ENCODE results near the gene ADAMTS8. TPM values are rescaled to one million over a fixed set of nuclear protein-coding genes. Genes with fewer than 3 reads are reported as not detected.

ADAMTS8 gene
- total RNA-seq, 1 donor: not detected

DNA sequence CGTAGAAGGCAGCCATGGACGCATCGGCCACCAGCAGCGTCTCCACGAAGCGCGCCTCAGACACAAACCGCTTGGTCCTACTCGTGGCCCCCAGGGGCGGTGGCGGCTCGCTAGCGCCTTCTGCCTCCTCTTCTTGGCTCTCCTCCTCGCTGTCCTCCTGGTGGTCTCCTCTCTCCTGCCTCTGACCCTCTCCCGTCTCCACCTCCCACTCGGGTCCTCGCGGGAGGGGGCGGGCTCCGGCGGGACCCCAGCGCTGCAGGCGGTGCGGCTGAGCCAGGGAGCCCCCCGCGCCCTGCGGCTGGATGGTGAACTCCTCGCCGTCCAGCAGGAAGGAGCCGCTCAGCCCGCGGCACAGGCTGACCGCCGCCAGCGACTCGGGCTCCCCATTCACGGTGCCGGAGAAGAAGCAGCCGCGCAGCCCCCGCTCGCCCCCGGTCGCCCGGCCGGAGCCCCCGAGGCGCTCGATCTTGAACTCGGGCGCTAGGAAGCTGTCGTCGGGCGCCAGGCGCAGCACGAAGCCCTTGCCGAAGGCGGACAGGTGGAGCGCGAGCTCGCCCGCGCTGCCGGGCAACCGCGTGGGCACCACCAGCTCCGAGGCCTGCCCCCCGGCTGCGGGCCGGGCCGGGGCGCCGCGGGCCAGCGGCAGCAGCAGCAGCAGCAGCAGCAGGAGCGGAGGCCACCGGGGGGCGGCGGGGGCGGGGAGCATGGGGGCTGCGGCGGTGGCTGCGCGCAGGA is 661 bp downstream of the ADAMTS8 start:
- H3K27me3 ChIP-seq (ENCODE audit: insufficient read depth, low read length): peaks cover 74% of the 10 kb centered on the region

DNA sequence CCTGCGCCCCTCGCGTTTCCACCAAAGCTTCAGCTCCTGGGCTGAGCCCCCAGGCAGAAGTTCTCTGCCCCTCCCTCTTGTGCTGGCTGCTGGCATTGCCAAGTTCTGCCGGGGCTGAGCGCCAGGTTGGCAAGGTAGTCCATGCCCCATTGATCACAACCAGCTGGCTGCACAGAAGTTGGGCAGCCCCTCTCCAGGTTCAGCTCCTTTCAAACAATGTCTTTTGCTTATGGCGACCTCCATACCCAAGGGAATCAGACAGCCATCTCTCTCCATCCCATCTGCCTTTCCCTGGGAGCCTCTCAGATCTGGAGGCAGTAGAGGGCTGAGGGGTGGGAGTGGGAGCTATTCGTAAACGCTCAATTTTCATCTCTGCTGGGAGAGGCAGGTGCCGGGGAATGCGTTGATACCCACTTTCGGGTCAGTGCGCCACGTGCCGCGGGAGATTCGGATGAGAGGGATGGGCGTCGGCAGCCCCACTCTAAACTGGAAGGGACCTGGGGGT is 1.5 kb downstream of the ADAMTS8 start:
- peaks cover 12% of the 10 kb centered on the region for H3K4me1 ChIP-seq (ENCODE audit: insufficient read depth, low read length)
- no peak overlapping the region for H2AFZ ChIP-seq (ENCODE audit: low read length)
- DNase-seq (ENCODE audit: insufficient read length, low spot score, missing footprints): peak; percentile 80
- peaks cover 80% of the 10 kb centered on the region for H3K27me3 ChIP-seq (ENCODE audit: insufficient read depth, low read length)
- H4K20me1 ChIP-seq (ENCODE audit: insufficient read depth, low read length): peaks cover 6% of the 10 kb centered on the region
- no peaks in the 10 kb centered on the region for H3K9me3 ChIP-seq (ENCODE audit: low read depth, low read length)
- H3K27ac ChIP-seq (ENCODE audit: low read depth, low read length): no peak overlapping the region
- no peak overlapping the region for H3K4me3 ChIP-seq (ENCODE audit: insufficient read depth, low read length)
- no peaks in the 10 kb centered on the region for H3K36me3 ChIP-seq (ENCODE audit: insufficient read depth, low read length)
- TF ChIP-seq, protein P1, sequence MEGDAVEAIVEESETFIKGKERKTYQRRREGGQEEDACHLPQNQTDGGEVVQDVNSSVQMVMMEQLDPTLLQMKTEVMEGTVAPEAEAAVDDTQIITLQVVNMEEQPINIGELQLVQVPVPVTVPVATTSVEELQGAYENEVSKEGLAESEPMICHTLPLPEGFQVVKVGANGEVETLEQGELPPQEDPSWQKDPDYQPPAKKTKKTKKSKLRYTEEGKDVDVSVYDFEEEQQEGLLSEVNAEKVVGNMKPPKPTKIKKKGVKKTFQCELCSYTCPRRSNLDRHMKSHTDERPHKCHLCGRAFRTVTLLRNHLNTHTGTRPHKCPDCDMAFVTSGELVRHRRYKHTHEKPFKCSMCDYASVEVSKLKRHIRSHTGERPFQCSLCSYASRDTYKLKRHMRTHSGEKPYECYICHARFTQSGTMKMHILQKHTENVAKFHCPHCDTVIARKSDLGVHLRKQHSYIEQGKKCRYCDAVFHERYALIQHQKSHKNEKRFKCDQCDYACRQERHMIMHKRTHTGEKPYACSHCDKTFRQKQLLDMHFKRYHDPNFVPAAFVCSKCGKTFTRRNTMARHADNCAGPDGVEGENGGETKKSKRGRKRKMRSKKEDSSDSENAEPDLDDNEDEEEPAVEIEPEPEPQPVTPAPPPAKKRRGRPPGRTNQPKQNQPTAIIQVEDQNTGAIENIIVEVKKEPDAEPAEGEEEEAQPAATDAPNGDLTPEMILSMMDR (IDR thresholded peaks at IDR 0.05; ENCODE audit: extremely low read depth, low read depth, low read length): no peak
- H3K79me2 ChIP-seq (ENCODE audit: insufficient read depth, low read length): no peaks in the 10 kb centered on the region
- H3K4me2 ChIP-seq (ENCODE audit: insufficient read depth, low read length): no peak overlapping the region

More for the DNA sequence above, 661 bp downstream of the ADAMTS8 start:
- Histone ChIP-seq H3K4me3 (ENCODE audit: insufficient read depth, low read length) (peak overlapping the region; percentile 30), H3K4me1 (ENCODE audit: insufficient read depth, low read length) (peaks cover 14% of the 10 kb centered on the region), H3K79me2 (ENCODE audit: insufficient read depth, low read length) (no peaks in the 10 kb centered on the region), H4K20me1 (ENCODE audit: insufficient read depth, low read length) (peaks cover 6% of the 10 kb centered on the region), H3K9me3 (ENCODE audit: low read depth, low read length) (no peaks in the 10 kb centered on the region), H2AFZ (ENCODE audit: low read length) (no peak overlapping the region), H3K27ac (ENCODE audit: low read depth, low read length) (no peak overlapping the region), H3K4me2 (ENCODE audit: insufficient read depth, low read length) (peak overlapping the region; percentile 72), H3K36me3 (ENCODE audit: insufficient read depth, low read length) (no peaks in the 10 kb centered on the region)
- TF ChIP-seq, protein P1 (IDR thresholded peaks at IDR 0.05; ENCODE audit: extremely low read depth, low read depth, low read length): no peak
- peak; percentile 84 for DNase-seq (ENCODE audit: insufficient read length, low spot score, missing footprints)

DNA sequence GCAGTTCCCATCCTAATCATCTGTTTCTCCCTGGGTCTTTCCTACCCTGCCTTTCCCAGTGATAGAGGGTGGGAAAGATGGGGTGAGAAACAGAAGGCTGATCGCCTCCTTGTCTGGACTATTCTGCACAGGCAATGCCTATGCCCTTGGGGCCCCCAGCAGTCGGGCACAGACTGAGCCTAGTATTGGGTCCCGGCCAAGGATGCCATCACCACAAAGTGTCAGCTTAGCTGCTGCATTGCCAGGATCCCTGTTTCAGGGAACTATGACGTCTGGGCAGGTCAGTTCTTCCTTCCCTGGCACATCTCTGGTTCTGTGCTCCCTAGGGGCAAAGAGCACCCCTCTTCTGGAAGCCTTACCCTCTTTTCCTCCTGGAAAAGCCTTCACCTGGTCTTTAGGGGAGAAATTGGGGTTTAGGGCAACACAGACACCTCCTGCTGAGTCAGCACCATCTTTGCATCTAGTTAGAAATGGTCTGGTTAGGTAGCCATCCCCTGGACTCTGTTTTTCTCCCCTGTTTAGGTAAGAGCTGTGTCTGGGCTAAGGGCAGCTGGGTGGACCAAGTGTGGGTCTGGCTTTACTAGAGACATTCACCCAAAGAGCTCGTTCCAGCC is 2.1 kb downstream of the ADAMTS8 start:
- peaks cover 85% of the 10 kb centered on the region for H3K27me3 ChIP-seq (ENCODE audit: insufficient read depth, low read length)
- peaks cover 6% of the 10 kb centered on the region for H4K20me1 ChIP-seq (ENCODE audit: insufficient read depth, low read length)
- no peaks in the 10 kb centered on the region for H3K9me3 ChIP-seq (ENCODE audit: low read depth, low read length)
- H2AFZ ChIP-seq (ENCODE audit: low read length): no peak overlapping the region
- no peak overlapping the region for H3K27ac ChIP-seq (ENCODE audit: low read depth, low read length)
- no peaks in the 10 kb centered on the region for H3K79me2 ChIP-seq (ENCODE audit: insufficient read depth, low read length)
- no peaks in the 10 kb centered on the region for H3K36me3 ChIP-seq (ENCODE audit: insufficient read depth, low read length)
- H3K4me2 ChIP-seq (ENCODE audit: insufficient read depth, low read length): no peak overlapping the region
- H3K4me1 ChIP-seq (ENCODE audit: insufficient read depth, low read length): peaks cover 6% of the 10 kb centered on the region
- no peak overlapping the region for H3K4me3 ChIP-seq (ENCODE audit: insufficient read depth, low read length)
- TF ChIP-seq, protein P1 (IDR thresholded peaks at IDR 0.05; ENCODE audit: extremely low read depth, low read depth, low read length): no peak
- DNase-seq (ENCODE audit: insufficient read length, low spot score, missing footprints): peak; percentile 79

DNA sequence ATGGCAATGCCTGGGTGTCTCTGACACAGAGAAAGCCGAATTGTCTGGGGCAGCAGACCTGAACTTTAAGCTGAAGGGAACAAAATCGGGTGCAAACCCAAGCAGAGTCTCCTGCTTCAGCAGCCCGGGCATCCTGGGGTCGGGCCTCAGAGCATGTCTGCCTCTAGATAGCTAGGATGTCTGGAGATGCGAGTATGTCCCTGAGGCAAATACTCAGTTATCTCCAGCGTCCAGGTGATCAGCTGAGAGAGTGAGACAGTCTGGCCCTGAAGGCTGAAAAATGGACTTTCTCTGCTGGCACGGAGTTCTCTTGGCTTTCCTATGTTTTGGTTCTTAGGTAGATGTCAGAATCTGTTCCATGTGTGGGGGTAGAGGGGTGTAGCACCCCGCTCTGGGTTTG is 3.3 kb downstream of the ADAMTS8 start:
- H2AFZ ChIP-seq (ENCODE audit: low read length): no peak overlapping the region
- H3K4me2 ChIP-seq (ENCODE audit: insufficient read depth, low read length): no peak overlapping the region
- H3K79me2 ChIP-seq (ENCODE audit: insufficient read depth, low read length): no peaks in the 10 kb centered on the region
- H3K27ac ChIP-seq (ENCODE audit: low read depth, low read length): no peak overlapping the region
- H4K20me1 ChIP-seq (ENCODE audit: insufficient read depth, low read length): peaks cover 6% of the 10 kb centered on the region
- H3K4me3 ChIP-seq (ENCODE audit: insufficient read depth, low read length): no peak overlapping the region
- DNase-seq (ENCODE audit: insufficient read length, low spot score, missing footprints): peak; percentile 77
- no peaks in the 10 kb centered on the region for H3K36me3 ChIP-seq (ENCODE audit: insufficient read depth, low read length)
- TF ChIP-seq, protein P1 (IDR thresholded peaks at IDR 0.05; ENCODE audit: extremely low read depth, low read depth, low read length): no peak
- H3K27me3 ChIP-seq (ENCODE audit: insufficient read depth, low read length): peaks cover 92% of the 10 kb centered on the region
- no peaks in the 10 kb centered on the region for H3K9me3 ChIP-seq (ENCODE audit: low read depth, low read length)
- peaks cover 5% of the 10 kb centered on the region for H3K4me1 ChIP-seq (ENCODE audit: insufficient read depth, low read length)

All from osteoblast (primary cell).